HG03354 (cell line): ENCODE results near the gene IARS1.

Experiments
- ATAC-seq: cut with Tn5 transposase; IDR thresholded peaks from one replicate; pipeline ENCODE4 v1.9.1; 2021; ENCODE audit warnings: mild to moderate bottlenecking; ENCODE audit not compliant: unreplicated experiment, poor library complexity, severe bottlenecking

The IARS1 gene

DNA sequence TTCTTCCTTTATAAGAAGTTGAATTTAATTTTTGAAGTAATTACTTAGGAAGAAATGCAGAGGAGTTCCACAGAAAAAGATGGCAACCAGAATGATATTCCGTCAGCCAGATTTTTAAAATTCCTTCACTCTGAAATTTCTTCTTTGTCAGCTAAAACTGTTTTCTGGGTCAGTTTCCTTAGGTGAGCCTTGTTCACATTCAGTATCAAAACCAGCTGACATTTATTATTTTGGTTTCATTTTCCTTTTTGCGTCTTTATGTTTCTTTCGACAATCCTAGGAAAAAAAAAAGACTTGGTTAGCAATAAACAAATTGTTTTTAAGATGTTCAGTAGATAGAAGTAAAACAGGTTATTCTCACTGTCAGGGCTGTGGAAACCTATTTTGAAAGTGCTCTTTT lies 4.1 kb upstream of the IARS1 start:
- ATAC-seq: no peak

DNA sequence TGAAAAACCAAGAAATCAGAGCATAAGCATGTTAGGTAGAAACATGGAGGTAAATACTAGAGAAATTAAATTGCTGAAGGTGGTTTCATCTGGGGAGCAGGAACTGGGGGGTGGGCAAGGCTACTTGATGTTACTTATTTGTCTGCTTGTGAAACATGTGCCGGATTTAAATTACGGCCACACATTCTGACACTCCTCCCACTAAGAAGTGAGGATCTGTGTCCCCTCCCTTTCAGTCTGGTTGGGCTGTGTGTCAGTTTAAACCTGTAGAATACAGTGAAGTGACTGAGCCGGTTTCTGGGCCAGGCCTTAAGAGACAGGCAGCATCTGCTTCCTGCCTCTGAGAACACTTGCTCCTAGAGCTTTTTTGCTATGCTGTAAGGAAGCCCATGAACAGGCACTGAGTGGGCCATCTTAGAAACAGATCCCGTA lies 2.3 kb upstream of the IARS1 start:
- ATAC-seq: no peak

DNA sequence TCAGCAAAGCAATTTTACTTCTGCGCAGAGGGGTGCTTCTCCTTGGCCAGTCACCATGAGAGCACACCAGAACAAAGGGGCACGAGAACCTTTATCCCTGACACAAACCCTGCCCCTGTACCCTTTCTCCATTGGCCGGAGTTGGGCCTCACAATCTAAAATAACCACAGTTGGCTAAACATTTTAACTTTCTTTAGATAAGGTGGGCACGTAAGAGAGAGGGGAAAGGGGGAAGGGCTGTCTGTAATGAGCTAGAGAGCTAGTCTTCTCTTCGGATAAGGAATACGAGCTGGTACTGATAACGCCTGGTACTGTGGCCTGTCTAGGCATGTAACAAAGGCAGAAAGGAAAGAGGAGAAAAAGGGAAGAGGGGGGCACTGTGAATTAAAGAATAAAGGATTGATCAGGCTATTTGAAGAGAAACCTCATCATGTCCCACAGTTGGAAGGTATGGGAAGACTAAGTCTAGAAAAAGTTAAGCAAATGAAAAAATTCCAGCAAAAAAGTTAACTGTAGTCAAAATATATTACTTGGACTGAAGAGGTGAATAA lies 1.8 kb upstream of the IARS1 start:
- ATAC-seq: no peak

DNA sequence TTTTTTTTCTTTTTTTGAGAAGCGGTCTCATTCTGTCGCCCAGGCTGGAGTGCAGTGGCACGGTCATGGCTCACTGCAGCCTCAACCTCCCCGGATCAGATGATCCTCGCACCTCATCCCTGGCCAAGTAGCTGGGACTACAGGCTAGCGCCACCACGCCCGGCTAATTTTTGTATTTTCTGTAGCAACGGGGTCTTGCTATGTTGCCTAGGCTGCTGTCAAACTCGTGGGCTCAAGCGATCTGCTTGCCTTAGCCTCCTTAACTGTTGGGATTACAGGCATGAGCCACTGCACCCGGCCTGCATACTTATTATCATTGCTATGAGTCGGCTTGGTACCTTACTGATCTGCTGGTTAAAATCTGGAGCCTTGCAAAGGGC lies 790 bp upstream of the IARS1 start:
- ATAC-seq: no peak

DNA sequence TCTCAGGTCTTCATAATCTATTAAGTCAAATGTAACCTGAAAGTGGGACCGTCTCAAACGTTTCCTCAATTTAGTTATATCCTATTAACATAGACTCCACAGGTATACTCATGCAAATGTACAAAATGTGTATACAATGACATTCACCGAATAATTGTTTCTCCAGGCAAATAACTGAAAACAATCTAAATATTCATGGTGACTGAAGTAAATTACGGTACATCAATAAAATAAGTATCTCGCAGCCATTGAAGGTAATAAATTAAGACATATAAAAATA lies 482 bp downstream of the IARS1 start:
- no peak for ATAC-seq

DNA sequence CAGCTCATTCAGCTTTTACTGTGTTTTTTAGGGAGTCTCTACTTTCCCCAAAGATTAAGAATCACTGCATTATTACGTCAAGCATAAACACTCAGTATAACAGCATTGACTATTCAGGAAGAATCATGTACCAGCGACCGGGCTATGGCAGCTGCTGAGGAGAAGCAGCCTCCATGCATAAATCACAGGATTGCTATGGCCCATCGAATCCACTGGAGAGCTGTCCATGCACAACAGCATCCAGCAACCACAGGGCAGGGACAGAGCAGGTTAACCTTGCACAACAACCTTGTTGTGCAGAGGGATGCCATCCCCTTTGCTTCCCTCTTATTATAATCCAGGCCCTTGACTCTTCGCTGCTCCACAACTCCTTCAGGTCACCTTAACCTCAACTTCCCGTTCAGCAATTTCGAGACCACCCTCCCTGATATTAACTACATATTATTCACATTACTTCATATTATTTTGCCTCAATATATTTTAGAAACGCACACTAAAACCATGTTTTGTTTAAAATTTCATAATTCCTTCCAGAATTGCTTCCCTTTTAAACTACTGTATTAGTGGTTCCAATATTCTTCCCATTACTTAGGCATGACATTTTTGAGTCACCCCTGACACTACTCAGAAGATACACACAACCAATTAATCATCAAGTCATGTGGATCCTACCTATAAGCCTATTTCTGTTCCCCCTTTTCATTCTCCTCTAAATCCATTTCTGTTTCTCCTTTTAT lies 991 bp downstream of the IARS1 start:
- no peak for ATAC-seq

DNA sequence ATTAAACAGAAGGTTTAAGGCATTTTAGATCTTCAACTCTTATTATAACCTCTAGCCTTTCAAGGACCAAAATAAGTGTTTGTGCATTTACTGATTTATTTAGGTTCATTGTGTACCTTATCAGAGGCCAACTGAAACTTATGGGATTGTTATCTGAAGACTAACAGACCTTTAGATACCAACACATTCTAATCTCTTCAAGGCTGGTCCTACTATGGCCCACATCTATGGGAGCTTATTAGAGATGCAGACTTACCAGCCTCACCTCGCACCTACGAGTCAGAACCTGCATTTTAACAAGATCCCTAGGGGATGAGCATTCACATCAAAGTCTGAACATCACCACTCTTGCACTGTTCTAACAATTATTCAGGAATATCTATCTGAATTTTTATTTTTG lies 1.9 kb downstream of the IARS1 start:
- ATAC-seq: no peak

DNA sequence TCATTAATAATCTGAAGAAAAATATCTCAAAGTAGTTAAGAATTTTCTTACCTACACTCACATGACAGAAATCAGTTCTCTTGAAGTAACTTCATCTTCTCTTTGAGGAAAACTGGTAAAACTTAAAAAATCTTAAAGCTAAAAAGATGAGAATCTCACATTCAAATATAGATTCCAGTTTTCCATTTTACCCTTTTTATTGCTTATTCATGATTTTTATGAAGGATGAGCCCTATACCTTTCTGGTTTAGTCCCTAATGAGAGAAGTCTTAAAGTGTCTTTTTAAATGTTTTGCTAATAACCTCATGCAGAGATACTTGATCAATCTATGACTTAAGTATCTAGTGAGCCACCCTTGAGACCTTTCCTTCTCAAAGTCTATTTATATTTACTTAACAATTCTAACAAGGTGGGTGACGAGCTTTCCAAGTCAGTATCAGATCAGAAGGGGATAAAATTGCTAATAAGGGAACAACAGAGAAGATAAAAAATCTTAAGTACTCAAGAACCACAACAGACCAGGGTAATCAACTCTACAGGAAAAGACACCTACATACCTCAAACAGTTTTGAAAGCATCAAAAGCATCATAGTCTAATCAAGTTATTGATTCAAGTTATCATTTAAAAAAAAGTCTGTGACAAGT lies 2.6 kb downstream of the IARS1 start:
- ATAC-seq: no peak

DNA sequence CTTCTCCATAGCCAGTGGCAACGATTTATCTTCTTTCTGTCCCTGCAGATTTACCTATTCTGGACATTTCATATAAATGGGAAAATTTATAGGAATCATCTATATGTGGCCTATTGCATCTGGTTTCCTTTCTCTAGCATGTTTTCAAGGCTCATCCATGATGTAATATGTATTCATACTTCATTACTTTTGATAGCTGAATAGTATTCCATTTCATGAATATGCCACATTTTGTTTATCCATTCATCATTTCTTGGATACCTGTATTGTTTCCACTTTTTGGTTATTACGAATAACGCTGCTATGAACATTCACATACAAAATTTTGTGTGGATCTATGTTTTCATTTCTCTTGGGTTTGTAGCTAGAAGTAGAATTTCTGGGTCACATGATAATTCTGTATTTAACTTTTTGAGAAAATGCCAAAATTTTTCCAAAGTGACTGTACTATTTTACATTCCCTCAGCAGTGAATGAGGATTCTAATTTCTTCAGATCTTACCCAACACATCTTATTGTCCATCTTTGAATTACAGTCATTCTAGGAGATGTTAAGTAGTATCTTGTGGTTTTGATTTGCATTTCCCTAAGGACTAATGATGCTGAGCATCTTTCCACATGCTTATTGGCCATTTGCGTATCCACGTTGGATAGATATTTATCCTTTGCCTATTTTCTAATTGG lies 3.6 kb downstream of the IARS1 start:
- no peak for ATAC-seq

DNA sequence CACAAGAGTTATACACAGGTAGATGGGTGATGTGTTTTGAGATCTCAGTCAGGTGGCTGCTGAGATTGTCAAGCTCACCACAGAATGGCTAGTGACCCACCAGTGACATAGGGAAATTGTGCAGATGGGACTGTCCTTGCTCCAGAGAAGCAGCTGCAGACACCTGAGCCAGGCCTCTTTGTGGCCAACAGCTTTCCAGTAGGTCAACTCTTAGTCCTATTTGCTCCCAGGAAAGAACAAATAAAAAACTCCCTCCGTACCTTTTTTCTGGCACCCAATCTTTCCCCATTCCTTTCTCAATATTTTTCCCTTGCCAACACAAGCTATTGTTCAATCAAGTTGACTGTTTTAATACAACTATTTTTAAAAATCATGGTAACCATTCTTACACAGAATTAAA lies 14.2 kb downstream of the IARS1 start:
- ATAC-seq: no peak

DNA sequence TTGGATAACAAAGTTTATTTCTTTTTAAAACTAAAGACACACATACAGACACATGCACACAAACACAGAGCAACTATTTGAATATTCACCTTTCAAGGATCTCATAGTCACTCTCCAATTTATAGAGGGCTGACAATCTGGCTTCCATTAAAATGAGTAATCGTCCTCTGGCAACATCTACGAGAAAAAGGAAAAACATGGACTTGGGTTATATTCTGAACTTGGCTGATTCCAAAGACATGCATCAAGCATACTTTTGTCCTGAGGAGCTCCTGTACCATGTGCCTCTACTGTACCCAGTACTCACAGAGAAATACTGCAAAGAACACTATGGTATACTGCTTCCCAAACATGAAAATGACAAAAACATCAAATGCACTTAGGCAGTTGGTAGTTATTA lies 15.4 kb downstream of the IARS1 start:
- no peak for ATAC-seq

DNA sequence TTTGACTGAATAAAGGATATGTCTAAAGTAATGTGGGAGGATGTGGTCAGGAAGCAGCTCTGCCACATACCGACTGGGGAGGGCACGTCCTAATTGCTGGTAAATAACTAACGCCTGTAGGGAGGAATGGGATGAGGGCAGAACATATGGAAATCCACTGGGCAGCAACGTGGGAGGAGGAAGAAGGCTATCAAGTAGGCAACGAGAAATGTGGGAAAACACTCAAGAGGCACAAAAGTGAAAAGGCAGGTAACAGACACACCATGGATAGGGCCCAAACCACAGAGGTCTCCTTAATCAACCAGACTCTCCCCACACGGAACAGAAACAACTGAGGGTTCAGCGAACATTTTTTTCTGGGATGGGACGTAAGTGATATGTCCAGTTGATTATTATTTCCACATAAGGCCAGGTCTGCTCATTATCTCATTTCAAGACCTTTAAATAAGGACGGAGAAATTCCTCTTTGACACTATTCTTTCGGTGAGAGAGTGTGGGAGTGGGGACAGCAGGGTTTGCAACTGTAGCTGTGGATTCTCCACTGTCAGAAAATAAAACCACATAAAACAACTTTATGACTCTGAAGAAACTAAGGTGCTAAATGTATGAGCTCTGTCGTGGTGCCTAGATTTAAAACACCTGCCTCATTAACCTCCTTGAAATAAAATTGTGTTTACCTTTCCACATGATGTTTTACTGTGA lies 17.0 kb downstream of the IARS1 start:
- ATAC-seq: no peak

DNA sequence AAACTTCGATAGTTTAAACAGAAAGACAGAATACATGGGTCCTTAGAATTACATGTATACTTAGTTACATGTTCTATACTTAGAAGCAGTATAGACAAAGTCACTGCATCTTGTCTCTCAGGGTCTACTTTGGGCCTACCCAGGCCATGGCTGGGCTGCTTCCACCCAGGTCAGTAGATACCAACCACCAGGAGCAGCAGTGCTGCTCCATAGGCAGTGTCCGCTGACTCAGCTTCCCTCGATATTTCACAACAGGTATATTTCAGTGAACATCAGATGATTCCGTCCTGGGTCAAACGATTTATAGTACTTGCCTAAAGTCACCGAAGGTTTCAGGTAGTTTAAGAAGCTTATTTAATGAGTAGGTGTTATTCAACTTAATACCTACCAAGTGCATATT lies 18.0 kb downstream of the IARS1 start:
- no peak for ATAC-seq

DNA sequence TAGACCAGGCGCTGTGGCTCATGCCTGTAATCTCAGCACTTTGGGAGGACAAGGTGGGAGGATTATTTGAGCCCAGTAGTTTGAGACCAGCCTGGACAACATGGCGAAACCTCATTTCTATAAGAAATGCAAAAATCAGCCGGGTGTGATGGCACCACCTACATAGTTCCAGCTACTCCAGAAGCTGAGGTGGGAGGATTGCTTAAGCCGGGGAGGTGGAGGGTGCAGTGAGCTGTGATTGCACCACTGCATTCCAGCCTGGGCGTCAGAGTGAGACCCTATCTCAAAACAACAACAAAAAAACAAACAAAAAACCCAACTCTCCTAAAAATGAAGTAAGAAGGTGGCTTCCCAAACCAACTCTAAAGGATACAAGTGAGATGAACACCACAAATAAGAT lies 23.0 kb downstream of the IARS1 start:
- ATAC-seq: no peak

DNA sequence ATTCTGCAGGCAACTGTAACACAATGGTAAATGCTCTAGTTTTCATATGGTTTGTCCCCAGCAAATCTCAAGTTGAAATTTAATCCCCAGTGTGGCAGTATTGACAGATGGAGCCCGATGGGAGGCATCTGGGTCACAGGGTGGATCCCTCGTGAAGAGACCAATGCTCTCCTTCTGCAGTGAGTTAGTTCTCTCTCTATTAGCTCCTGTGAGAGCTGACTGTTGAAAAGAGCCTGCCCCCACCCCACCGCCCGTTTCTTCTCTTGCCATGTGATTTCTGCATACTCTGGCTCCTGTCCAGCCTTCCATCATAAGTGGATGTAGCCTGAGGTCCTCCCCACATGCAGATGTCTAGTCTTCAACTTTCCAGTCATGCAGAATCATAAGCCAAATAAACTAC lies 27.0 kb downstream of the IARS1 start:
- no peak for ATAC-seq

DNA sequence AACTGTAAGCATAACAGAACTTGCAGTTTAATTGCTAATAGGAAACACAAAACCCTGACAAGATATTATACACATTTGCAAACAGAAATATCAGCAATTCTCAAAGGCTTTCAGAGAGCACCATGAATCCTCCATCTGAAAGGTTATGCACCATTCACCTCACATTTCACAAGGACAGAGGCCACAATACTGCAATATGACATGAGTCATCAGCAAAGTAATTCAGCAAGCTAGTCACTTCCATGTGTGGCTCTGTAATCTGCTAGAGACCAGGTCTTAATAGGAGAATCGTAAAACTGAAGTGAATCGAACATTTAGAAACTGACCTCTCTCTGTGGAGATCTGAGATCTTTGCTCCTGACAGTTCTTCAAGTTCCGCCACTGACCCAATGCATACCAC lies 28.3 kb downstream of the IARS1 start:
- no peak for ATAC-seq

DNA sequence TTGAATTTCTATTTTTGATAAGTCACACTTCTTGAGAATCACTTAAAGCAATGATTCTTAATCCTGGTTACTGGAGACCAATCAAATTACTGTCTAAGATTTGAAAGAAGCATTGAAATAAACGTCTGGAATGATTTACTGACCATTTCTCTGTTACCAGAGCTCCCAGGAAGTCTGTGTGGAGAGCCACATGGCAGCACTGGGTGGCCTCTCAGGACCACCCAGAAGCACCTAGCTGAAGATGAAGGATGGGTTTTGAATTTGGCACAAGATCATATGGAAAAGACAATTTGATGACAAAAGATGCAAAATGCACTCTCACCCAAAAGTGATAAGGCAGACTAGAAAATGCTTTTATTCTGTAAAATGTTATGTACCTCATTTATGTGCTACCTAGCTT lies 30.4 kb downstream of the IARS1 start:
- no peak for ATAC-seq

DNA sequence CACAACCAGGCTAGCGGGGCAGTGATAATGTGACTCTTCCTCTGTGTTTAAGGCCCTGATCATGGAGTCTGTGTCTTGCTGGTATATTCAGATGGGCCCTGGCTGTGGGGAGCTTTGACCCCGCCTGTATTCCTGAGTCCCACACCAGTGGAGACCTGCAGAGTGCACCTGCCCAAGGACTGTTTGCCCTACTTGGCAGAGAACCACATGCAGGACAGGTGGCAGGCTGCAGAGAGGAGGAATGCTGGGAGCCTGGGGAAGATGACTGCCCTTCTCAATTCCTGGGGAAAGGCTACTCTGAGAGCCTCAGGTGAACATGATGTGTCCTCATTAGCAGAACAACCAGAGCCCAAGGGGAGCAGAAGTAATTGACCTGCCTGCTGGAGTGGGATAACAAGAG lies 36.2 kb downstream of the IARS1 start:
- no peak for ATAC-seq

DNA sequence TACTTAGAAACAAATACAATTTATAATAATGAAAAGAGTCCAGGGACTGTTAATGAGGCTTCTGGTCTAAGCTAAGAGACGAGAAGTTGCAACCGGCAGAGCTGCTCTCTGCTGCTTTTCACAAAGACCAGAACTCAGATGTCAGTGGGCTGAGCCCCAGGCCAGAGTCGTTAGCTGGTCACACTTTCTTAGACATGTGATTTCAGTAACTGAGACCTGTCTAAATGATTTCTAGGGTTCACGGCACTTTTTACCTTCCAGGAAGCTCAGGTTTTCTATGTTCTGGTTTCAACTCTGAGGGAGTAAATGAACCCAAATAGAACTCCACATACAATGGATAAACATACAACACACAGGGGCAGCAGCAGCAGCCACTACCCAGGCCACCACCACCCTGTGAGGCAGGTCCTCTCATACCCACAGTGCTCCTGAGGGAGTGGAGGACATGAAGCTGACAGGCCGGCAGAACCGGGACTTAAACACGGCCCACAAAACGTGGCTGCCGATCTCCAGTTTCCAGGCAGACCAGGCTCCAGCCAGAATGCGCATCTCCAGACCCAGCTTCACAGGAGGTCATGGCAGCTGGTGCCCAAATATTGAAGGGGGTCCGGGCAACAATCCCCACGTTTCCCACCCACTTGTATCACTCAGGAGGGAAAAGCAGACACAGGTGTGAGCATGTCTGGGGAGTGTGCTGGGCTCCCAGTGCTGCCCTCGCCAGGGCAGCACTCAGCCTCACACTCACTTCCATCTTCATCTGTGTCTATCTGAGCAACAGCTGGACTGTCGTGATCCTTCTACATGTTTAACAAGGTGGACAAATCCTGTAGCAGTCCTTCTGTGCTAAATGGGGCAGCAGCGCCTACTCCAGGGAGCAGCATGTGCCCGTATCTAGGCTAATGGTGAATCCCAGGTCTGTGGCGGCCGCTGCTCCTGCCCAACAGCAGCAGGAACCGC lies 38.8 kb downstream of the IARS1 start:
- ATAC-seq: no peak

DNA sequence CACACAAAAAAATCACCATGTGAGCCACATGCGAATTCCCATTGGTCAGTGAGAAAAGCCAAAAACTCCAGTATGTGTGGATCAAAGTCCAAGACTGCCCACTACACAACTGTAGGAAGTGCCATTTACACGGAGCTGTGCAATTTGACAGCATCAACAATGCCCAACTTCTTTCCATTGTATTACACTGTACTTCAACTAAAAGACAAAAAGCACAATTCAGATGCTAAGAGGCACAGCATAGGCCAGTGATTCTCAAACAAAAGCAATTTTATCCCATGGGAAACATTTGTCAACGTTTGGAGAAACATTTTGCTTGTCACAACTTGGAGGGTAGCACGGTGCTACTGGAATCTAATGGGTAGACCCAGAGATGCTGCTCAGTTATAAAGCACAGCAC lies 39.8 kb downstream of the IARS1 start:
- no peak for ATAC-seq
